ENCODE measurements around the gene EFCC1.

The EFCC1 gene

GRCh38 chr3:128995737-128996136 is 5.4 kb upstream of the EFCC1 start:
- no peak for DNase-seq

DNA sequence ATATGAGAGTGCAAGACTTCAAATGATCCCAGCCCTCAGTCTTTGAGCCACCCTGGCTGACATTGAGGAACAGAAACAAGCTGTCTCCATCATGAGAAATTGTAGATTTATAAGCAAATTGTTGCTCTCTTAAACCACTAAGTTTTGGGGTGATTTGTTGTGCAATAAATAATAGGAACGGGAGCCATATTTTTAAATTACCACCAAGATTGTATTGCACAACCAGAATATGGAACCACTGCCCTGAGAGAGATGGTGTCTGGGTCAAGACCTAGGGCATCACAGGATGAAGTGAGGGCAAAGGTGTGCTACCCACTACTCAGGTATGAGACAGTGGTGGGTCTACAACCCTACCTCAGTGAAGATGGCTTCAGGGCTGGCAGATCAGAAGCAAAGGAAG is 4.9 kb upstream of the EFCC1 start:
- DNase-seq, result no peak

DNA sequence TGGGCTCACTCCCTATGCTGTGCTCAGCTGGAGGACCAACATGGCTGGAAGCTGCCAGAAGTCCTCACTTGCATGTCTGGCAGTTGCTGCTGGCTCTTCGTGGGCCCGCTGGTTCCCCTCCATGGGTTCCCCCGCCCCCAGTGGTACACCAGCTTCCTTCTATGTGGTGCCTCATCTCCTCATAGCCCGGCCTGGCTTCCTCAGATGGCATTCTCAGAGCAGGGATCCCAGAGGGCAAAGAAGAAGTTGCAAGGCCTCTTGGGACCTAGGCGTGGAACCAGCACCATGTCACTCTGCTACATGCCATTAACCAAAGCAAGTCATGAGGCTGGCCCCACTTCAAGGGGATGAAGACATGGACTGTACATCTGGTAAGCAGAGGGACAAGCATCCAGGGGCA is 4.4 kb upstream of the EFCC1 start:
- no peak for DNase-seq

DNA sequence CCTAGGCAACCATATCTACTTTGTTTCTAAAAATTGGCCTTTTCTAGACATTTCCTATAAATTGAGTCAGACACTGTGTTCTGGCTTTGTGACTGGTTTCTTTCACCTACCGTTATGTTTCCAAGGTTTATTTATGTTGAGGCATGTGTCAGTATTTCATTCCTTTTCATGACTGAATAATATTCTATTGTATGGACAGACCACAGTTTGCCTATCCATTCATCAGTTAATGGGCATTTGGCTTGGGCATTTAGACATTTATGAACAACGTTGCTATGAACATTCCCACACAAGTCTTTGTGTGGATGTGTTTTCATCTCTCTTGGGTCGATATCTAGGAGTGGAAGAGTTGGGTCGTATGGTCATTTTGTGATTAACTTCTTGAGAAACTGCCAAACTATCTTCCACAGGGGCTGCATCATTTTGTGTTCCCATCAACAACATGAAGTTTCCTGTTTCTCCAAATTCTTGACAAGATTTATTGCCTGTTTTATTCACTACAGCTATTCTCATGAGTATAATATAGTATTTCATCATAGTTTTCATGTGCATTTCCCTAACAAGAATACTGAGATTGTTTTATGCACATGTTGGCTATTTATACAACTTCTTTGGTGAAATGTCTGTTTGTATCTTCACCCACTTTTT is 3.5 kb upstream of the EFCC1 start:
- DNase-seq, result no peak

- DNase-seq, result no peak
These were observed 2.5 kb upstream of the EFCC1 start for GRCh38 chr3:128998561-128998960.

DNA sequence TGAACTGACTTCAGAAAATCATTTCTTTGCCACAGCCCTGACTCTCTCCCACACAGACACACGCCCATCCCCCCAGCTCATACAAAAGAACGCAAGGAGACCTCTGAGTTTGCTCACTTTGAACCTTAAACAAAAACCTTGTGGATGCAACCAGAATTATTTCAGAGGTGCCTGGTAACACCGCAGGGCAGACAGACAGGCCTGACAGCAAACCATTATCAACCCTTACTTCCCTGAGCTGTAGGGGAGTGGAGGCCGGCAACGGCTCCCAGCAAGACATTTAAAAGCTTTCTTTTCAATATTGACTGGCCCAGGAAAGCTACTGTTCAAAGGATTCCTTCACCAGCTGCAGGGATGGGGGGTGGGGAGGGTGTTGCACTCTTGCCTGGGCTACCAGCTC is 2.0 kb upstream of the EFCC1 start:
- DNase-seq, result no peak

- no peak for DNase-seq
These were observed 383 bp upstream of the EFCC1 start for GRCh38 chr3:129000742-129001100.

GRCh38 chr3:129001806-129002572 is 885 bp downstream of the EFCC1 start:
- DNase-seq, result no peak

DNA sequence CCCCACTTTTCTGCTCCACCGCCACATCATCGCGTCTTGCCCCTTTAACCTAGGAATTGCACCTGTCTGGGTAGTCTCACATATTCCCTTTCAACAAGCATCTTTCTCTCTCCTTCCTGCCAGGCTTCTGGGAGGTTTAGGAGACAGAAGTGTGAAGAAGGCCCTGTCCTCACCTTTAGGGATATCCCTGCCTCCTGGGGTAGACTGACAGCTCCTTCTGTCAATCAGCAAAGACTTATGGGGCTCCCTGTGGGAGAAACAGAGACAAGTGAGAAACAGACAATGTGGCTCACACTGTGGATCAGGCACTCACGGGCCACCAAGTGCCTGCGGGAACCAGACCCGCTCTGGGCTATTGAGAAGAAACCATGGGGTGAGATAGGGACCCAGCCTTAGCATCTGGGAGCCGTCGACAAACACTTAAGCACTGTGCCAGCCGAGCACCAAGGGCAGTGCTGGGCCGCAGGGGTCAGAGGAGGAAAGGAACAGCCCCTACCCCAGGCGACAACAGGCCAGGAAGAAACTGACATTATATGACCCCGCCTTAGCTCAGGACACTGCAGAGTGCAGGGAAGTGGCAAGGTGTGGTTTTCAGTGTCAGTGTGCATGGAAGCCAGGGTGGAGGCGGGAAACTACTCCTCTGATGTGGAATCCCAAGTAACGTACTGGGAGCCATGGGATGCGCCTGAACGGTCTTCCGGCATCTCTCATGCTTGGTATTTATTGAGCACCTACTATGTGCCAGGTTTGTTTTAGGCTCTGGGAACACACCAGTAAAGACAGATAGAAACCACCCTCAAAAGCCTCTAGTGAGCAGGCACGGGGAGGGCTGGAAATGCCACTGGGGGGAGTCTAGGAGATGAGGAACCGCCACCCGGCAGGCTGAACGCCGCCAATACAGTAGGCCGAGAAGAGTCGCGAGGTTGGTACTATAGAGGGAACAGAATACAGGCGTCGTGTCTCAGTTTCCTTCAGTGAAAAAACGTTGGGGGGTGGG is 1.8 kb downstream of the EFCC1 start:
- no peak for DNase-seq

DNA sequence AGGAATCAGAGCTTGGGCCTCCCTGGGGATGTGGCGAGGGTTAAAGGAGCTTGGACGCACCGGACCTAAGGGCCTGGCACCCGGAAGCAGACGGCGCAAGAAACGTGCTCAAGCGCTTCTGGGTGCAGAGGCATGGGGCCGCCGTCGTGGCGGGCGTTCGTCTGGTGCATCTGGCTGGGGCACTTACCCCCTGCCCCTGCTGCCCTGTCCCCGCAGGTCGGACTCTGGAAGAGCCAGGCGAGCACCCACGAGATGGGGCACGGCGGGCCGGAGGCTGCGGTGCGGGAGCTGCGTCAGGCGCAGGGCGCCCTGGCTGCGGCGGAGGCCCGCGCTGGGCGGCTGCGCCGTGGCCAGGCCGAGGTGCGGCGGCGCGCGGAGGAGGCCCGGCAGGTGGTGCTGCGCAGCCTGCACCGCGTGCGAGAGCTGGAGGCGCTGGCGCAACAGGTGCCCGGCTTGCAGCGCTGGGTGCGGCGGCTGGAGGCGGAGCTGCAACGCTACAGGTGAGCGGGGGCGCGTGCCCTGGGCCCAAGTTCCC is 2.5 kb downstream of the EFCC1 start:
- no peak for DNase-seq

- no peak for DNase-seq
These were observed 3.7 kb downstream of the EFCC1 start for GRCh38 chr3:129004639-129005295.

GRCh38 chr3:129005526-129006303 is 4.6 kb downstream of the EFCC1 start:
- no peak for DNase-seq

DNA sequence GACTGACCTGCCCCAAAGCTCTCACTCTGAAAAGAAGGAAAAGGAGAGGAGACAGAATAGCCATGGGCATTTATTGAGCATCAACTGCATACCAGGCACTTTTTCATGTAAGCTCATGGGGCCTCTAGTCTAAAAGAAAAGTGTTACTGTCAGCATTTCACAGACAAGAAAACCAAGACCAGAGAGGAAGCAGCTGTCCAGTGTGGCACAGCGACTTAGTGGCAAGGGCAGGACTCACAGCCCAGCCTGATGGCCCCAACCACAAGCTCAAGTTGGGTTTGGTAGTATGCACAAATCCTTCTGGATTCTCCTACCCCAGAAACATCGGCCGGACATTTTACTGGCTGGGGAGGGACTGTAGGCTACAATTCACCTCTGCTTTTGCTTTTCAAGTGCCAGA is 5.8 kb downstream of the EFCC1 start:
- no peak for DNase-seq

- DNase-seq, result no peak
These were observed 6.7 kb downstream of the EFCC1 start for GRCh38 chr3:129007792-129008191.

DNA sequence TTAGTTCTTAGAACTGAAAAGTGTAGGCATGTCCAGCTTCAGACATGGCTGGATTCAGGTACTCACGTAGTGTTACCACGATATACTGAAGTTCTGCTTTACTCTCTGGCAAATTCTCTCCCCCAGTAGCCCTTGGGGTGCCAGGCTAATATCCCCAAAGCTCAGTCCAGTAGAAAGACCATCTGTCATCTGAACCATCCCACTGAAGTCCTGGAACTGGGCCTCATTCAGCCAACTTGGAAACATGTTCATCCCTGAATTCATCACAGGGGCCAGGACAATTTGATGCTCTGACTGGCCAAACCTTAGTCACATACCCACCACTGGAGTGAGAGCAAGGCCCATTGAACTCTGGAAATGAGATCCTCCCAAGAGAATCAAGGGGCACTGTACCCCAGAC is 8.2 kb downstream of the EFCC1 start:
- DNase-seq, result no peak

DNA sequence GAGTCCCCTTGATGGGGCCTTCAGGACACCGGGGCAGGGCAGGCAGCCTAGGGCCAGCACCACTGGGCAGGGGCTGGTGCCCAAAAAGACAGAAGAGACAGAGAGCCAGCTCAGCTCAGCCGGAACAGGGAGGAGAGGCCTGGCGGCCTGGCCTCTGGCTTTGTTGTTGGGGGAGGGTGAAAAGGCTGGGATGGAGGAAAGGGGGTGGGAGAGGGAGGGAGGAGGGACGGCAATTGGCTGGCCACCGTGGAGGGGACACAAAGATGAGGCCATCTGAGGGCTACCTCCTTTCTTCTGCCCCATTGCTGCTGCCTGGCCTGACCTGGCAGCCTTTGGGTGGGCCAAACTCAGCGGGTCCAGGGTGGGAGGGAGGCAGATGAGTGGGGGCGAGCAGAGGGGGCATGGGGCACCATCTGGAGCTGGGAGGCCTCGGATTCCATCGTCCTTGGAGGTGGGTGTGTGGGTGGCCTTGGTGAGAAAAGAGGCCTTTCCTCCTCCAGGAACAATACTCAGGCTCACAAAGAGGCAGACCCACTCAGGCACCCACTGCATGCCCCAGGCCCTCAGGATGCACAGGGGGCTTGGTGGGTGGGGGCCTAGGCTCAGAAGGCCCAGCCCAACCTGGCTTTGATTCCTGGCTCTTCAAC is 9.3 kb downstream of the EFCC1 start:
- DNase-seq, result no peak

DNA sequence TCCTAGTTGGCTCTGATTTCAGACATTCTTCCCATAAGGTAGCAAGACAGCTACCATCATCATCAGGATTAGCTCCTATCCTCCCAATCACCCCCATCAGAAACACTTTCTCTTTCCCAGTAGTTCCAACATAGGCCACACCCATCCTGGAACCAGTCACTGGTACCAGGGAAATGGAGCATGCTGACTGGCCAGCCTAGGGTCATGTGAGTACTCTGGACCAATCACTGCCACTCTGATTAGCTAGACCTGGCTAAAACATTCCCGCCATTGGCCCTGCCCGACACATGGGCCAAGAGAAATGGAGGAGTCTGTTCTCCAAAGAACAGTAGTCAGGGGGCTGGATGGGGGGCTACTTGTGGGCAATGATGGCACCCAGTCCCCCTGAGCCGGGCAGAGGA is 12.4 kb downstream of the EFCC1 start:
- DNase-seq, result no peak

DNA sequence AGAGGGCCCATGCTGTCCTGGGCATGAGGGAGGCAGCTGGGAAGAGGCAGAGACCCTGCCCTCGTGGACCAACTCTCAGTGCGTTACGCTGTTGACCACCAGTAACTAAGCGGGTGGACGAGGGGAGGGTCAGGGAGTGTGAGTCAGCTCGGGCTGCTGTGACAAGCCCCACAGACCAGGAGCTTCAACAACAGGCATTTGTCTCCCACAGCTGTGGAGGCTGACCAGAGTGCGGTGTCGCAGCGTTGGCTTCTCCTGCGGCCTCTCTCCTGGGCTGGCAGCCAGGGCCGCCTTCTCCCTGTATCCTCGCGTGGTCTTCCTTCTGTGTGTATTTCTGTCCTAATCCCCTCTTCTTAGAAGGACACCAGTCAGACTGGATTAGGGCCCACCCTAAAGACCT is 13.0 kb downstream of the EFCC1 start:
- no peak for DNase-seq

DNA sequence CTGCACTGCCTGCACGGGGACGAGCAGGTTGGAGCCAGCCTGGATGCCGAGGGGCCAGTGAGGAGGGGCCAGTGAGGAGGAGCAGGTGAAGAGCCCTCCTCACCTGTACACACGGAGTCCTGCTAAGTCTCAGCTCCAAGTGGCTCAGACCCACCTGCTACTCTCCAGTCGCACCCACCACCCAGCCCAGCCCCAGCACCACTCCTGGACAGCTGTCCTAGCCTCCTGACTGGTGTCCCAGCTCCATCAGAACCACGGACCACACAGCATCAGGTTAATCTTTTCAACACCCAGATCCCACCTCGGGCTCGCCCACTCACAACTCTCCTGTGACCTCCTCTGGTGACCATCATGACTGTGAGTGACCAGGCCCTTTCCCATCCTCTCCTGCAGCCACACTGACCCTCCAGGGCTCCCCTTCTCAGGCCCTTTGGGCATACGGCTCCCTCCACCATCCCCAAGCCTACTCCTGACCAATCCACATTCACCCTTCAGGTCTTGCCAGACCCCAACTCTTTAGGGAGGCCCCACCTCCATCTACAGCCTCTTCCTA is 13.8 kb downstream of the EFCC1 start:
- DNase-seq, result no peak

DNA sequence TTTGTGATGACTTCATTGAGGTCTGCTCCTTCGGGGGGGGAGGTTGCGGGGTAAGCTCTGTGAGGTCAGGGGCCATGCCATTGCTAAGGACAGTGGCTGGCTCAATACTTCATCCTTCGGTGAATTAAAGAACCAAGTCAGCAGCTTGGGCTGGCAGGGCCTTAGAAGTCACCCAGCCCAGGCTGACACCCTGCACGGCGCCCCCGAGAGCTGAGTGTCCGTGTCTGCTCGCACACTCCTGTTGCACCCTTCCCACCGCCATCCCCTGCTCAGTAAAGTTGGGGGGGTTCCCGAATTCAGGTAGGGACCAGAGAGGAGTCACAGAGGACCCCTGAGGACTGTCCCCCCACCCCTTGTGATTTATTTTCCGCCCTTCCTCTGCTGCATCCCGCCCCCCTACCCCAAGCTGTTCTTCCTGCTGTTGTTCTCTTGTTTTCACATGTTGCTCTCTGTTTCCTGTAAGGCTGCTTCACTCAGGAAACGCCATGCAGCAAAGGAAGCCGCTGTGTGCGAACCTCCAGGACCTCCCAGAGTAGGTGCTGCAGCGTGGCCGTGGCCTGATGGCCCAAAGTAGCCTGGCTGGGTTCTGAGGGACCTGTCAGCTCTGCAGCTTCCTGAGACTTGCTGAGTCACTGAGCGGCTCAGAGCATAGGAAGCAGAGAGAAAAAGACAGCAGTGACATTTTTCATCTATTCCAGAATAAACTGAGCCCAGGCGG is 14.4 kb downstream of the EFCC1 start:
- DNase-seq, result no peak

- no peak for DNase-seq
These were observed 15.2 kb downstream of the EFCC1 start for GRCh38 chr3:129016356-129016719.
